Stimulated activated CD8-positive, alpha-beta memory T cell treated with anti-CD3 and anti-CD28 coated beads, Interleukin-4, amount 100 ng/mL, for 4 hours (primary cell): ENCODE data around the gene HES7.
"Not testable (repeated sequence)": the region's sequence is repeated elsewhere in the genome, so short reads cannot be mapped to it uniquely, and the experiment has no call there.

Source experiments
- DNase-seq, 2 donors: peaks; one replicate each; pipeline ENCODE4 v3.0.0-alpha.2; 2020; ENCODE audit warnings: low read depth in 2 of 2, low spot score in 1 of 2

The HES7 gene

GRCh38 chr17:8103549-8103948, 20.4 kb downstream of the HES7 start:
- no peak for DNase-seq

DNA sequence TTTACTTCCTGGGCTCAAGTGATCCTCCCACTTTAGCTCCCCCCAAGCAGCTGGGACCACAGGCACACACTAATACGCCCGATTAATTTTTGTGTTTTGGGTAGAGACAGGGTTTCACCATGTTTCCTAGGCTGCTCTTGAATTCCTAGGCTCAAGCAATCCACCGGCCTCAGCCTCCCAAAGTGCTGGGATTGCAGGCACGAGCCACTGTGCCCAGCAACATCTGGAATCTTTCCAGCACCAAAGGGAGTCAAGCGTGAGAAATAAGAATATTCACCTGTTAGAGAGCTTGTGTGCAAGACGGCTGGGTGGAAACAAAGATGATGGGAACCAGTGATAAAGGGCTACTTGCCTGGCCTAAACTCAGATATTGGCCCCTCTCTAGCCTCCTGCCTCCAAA, 22.2 kb downstream of the HES7 start:
- no peak for DNase-seq

DNA sequence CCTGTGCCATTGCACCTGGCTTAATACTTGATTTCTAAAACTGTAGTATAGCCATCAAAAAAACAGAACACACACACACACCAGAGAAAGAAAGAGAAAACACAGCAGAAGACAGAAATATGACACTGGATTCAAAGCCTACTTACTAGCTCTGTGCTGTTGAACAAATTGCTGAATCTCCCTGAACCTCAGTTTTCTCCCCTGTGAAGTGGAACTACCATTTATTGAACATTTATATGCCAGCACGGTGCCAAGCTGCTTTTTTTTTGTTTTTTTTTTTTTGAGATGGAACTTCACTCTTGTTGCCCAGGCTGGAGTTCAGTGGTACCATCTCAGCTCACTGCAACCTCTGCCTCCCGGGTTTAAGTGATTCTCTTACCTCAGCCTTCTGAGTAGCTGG, 23.1 kb downstream of the HES7 start:
- DNase-seq = no peak

DNA sequence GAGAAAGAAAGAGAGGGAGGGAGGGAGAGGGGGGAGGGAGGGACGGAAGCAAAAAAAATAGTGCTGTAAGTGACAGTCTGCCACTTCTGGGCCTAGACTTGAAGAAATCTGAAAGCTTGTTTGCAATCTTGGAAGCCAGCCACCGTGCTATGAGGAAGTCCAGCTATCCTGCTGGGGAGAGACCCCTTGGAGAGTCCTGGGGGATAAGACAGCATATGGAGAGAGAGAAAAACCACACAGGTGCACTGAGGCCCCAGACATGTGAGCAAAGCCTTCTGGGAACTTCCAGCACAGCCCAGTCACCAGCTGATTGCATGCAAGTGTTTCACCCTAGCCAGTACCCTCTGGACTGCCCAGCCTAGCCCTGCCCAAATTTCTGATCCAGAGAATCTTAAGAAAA, 23.8 kb downstream of the HES7 start:
- DNase-seq = no peak

- DNase-seq = no peak
Observed at GRCh38 chr17:8096541-8096940, 27.4 kb downstream of the HES7 start.

GRCh38 chr17:8095361-8095760, 28.5 kb downstream of the HES7 start:
- DNase-seq = no peak

- DNase-seq = no peak
Observed at GRCh38 chr17:8091033-8091687, 32.7 kb downstream of the HES7 start.

DNA sequence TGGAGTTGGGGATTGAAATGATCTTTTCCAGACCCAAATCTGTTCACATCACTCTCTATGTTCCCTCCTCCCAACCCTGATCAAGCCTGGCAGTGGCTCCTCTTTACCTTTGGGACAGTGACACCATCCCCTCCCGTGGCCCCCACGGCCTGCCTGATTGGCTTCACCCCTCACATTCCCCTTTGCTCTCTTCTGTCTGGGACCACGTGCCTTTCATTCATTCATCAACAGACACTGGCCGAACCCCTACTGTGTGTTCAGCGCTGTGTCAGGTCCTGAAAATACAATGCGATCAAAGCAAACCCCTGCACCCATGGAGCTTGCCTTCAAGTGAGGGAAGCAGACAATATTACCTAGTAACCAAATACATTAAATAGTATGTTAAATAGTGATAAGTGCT, 34.2 kb downstream of the HES7 start:
- no peak for DNase-seq

GRCh38 chr17:8087952-8088230, 36.0 kb downstream of the HES7 start:
- DNase-seq = no peak

DNA sequence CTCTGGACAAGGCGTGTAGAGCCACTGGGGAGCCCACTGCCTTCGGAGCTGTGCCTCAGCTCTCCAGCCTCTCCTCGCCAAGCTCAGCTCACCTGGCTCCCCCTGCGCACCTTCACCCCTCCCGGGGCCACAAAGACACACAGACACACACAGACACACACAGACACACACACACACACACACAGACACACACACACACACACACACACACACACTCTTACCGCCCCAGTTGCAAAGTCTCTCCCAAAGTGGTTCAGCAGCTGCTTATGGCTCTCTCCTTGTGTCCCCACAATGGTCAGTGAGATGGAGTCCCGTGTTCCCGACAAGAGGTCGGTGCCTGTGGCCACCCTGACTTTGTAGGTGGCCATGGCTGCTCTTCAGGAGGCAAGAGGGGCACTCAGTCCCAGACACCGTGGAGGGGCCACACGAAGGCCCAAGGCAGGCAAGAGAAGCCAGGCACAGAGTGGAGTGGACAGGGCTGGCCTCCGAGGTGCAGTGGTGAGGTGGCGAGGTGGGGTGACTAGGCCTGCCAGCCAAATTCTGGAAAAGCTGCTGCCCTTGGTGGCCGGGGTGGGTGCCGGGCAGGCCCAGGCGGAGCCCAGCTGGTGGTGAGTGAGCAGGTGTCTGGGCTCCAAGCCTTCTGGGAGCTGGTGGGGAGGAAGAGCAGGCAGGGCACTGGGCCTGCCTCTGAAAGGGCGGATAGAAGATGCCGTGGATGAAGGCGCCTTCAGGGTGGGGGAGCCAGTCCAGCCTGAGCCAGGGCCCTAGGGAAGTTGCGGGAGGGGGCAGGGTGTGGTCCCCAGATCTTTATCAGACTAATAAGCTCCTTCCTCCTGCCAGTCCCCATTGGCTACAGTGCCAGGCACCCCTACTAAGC, 36.6 kb downstream of the HES7 start, which contains the start of gene ALOX12B:
ALOX12B (minus strand) TSS at position 642 of the 877 bp plus-strand sequence; CDS start at position 368, 274 bp downstream.
- no peak for DNase-seq

DNA sequence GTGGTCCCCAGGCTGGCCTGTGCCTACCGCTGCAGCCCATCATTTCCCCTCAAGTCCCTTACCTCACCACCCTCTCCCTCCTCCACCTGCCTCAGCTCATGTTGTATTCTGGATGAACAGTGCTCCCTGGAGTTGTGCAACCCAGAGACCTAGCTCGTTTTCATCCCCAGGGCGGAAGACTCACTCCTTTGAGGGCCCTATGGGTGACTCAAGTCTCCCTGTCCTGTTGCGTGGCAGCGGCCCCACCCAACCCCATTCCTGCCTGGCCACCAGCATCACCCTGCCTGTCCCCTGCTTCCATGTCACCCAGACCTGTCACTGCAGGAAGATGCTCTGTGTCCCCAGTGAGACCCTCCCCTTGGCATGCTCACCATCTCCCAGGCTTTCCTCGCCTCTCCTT, 39.7 kb downstream of the HES7 start:
- DNase-seq = no peak

DNA sequence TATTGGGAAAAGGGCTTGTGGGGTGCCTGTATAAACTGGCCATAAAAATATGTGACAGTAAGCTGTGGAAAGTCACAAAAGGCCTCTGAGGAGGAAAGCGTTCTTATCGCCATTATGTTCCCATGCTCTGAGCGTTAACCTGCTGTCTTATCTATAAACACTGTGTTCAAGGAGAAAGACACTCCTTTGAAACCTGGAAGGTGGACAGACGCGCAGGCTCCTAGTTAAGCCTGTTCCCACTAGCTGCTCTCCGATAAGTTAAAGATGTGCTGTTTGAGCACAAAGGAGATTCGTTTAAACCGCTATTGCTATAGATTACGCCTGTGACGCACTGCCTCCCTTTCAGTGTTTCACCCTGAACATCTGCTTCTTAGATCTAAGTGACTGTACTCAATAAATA, 41.6 kb downstream of the HES7 start:
- DNase-seq = no peak

- no peak for DNase-seq
Observed at GRCh38 chr17:8081876-8082275, 42.0 kb downstream of the HES7 start.

GRCh38 chr17:8080799-8081219, 43.1 kb downstream of the HES7 start:
- DNase-seq = no peak

- DNase-seq = no peak
Observed at GRCh38 chr17:8080208-8080798, 43.6 kb downstream of the HES7 start.

DNA sequence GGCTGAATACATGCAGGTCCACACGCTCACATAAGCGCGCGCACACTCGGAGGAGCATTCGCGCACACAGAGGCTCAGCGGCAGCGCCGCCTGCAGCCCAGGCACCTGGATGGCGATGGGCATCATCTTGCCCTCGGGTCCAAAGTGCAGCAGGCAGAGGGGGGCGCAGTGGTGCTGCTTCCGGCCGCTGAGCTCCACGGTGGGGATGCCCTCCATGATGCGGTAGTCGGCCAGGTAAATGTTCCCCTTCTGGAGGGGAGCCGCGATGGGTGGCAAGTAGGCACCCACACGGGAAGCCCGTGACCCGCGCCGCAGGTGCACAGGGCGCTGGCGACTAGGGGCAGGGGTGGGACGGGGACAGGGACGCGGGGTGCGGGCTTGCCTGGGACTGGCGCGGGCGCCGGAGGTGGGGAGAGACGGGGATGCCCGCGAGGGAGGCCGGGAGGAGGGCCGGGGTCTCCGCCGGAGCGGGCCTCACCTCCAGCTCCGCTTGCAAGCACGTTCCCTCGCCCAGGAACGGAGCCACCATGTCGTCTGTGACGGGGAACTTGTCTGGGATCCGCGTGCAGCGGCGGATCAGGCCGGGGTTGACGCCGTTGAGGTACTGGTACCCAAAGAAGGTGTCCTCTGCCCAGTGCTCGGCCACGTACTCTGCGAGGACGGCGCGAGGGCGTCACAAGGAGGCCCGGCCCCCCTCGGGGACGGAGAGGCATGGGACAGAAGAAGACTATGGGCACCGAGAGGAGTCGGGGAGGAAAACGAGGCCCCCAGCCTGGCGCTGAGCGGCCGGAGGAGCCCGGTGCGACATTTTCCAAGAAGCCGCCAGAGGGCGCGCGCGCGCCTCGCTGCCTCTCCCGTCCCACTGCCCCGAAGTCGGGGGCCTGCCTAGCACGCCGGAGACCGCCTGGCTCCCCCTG, 44.4 kb downstream of the HES7 start:
- peak; percentile 57 to 65 for DNase-seq

- DNase-seq = not testable (repeated sequence)
Observed at GRCh38 chr17:8077939-8078338, 46.0 kb downstream of the HES7 start.

- DNase-seq = no peak
Observed at GRCh38 chr17:8076502-8077266, 47.2 kb downstream of the HES7 start.

DNA sequence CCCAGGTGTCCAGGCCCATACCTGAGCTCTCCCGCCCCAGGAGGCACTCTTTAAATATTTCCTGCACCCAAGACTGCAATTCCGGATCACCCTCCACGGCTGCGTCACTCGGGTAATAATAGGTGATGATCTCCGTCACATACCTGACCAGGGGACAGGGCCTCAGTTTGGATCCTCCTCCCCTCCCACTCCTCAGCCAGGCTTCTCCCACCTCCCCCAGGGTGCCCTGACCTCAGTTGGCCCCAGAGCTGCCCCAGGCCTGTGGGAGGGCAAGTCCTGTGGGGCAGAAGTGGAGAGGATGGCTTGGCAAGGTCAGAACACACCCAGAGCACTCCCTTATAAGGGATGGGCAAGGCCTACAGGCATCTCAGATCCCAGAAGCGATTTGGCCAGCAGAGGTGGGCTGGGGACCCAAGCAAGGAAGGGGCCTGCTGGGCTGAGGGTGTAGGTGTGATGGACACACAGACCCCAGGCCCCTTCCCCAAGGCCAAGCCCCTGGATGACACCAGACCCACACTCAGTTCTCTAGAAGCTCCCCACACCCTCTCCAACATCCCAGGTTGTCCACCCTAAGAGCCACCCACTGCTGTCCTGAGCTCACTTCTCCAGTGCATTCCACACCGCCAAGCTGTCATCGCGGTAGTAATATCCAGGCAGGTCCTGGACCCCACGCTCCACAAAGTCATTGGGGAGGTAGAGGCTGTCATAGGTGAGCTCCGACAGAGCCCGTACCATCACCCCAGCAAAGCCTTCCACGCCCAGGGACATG, 48.1 kb downstream of the HES7 start:
- no peak for DNase-seq

- DNase-seq = no peak
Observed at GRCh38 chr17:8075081-8075480, 48.8 kb downstream of the HES7 start.
